CD4-positive, alpha-beta T cell treated with Interleukin-17A for 1 hour (primary cell): ENCODE measurements around the gene MAPKAP1.
A peak's percentile ranks its signal among the peaks of the same experiment; 100 is the strongest.

Source experiments
- DNase-seq: peaks from one replicate; pipeline ENCODE4 v3.0.0-alpha.2; 2020

MAPKAP1 gene

GRCh38 chr9:125637241-125637640 lies 69.8 kb downstream of the MAPKAP1 start:
- no peak for DNase-seq

GRCh38 chr9:125635888-125636287 lies 71.1 kb downstream of the MAPKAP1 start:
- DNase-seq, result no peak

- DNase-seq, result no peak
These were observed 72.8 kb downstream of the MAPKAP1 start for GRCh38 chr9:125634040-125634717.

GRCh38 chr9:125633116-125633745 lies 73.8 kb downstream of the MAPKAP1 start:
- DNase-seq, result no peak

- peak; percentile 11 for DNase-seq
These were observed 74.5 kb downstream of the MAPKAP1 start for GRCh38 chr9:125632321-125633115.

GRCh38 chr9:125631391-125632085 lies 75.5 kb downstream of the MAPKAP1 start:
- DNase-seq, result peak; percentile 49

GRCh38 chr9:125630436-125630835 lies 76.6 kb downstream of the MAPKAP1 start:
- DNase-seq, result no peak

- DNase-seq, result no peak
These were observed 77.6 kb downstream of the MAPKAP1 start for GRCh38 chr9:125629446-125629845.

GRCh38 chr9:125626187-125626586 lies 80.8 kb downstream of the MAPKAP1 start:
- no peak for DNase-seq

GRCh38 chr9:125621170-125621569 lies 85.8 kb downstream of the MAPKAP1 start:
- DNase-seq, result no peak

GRCh38 chr9:125620216-125620615 lies 86.8 kb downstream of the MAPKAP1 start:
- no peak for DNase-seq

GRCh38 chr9:125617087-125617486 lies 89.9 kb downstream of the MAPKAP1 start:
- DNase-seq, result no peak

GRCh38 chr9:125613141-125613540 lies 93.9 kb downstream of the MAPKAP1 start:
- no peak for DNase-seq

GRCh38 chr9:125612616-125613015 lies 94.4 kb downstream of the MAPKAP1 start:
- DNase-seq, result no peak

- DNase-seq, result no peak
These were observed 95.8 kb downstream of the MAPKAP1 start for GRCh38 chr9:125611121-125611765.

GRCh38 chr9:125609744-125610143 lies 97.3 kb downstream of the MAPKAP1 start:
- no peak for DNase-seq

GRCh38 chr9:125608489-125609224 lies 98.4 kb downstream of the MAPKAP1 start:
- DNase-seq, result no peak

- DNase-seq, result no peak
These were observed 102.8 kb downstream of the MAPKAP1 start for GRCh38 chr9:125604196-125604595.

- no peak for DNase-seq
These were observed 103.5 kb downstream of the MAPKAP1 start for GRCh38 chr9:125603478-125604021.

- no peak for DNase-seq
These were observed 105.0 kb downstream of the MAPKAP1 start for GRCh38 chr9:125601961-125602360.

GRCh38 chr9:125600194-125600593 lies 106.8 kb downstream of the MAPKAP1 start:
- DNase-seq, result no peak

GRCh38 chr9:125594223-125594610 lies 112.8 kb downstream of the MAPKAP1 start:
- DNase-seq, result no peak
